ENCODE measurements around the gene TMEM267.
"Not testable (repeated sequence)": the region's sequence is repeated elsewhere in the genome, so short reads cannot be mapped to it uniquely, and the experiment has no call there.

TMEM267 gene

GRCh38 chr5:43484106-43484849 is 613 bp upstream of the TMEM267 start:
- DNase-seq (peak; percentile 86), ATAC-seq (peak; percentile 73)
- Mint-ChIP-seq H3K27ac (peak overlapping the region; percentile 99), H3K36me3 (ENCODE audit: low read depth) (peaks cover 28% of the 10 kb centered on the region), H3K4me1 (peaks cover 48% of the 10 kb centered on the region), H3K9me3 (no peaks in the 10 kb centered on the region), H3K4me3 (peak overlapping the region; percentile 95), H3K27me3 (peaks cover 2% of the 10 kb centered on the region)

- ATAC-seq (no peak), DNase-seq (no peak)
- Mint-ChIP-seq H3K36me3 (ENCODE audit: low read depth) (peaks cover 32% of the 10 kb centered on the region), H3K4me1 (peaks cover 48% of the 10 kb centered on the region), H3K27ac (peak overlapping the region; percentile 99), H3K27me3 (peaks cover 2% of the 10 kb centered on the region), H3K9me3 (no peaks in the 10 kb centered on the region), H3K4me3 (peak overlapping the region; percentile 95)
Measured at GRCh38 chr5:43482490-43483297, 971 bp downstream of the TMEM267 start.

GRCh38 chr5:43469671-43470391 is 13.8 kb downstream of the TMEM267 start:
- H3K4me3 Mint-ChIP-seq, result no peak overlapping the region
- DNase-seq (no peak), ATAC-seq (no peak)
- no peaks in the 10 kb centered on the region for H3K27me3 Mint-ChIP-seq
- H3K9me3 Mint-ChIP-seq, result peaks cover 32% of the 10 kb centered on the region
- no peak overlapping the region for H3K27ac Mint-ChIP-seq
- H3K36me3 Mint-ChIP-seq (ENCODE audit: low read depth), result peaks cover 86% of the 10 kb centered on the region
- peaks cover 14% of the 10 kb centered on the region for H3K4me1 Mint-ChIP-seq

- no peak overlapping the region for H3K4me3 Mint-ChIP-seq
- DNase-seq, result no peak
- peaks cover 75% of the 10 kb centered on the region for H3K36me3 Mint-ChIP-seq (ENCODE audit: low read depth)
- no peak overlapping the region for H3K27ac Mint-ChIP-seq
- peaks cover 1% of the 10 kb centered on the region for H3K4me1 Mint-ChIP-seq
- ATAC-seq, result no peak
- H3K9me3 Mint-ChIP-seq, result peaks cover 26% of the 10 kb centered on the region
- no peaks in the 10 kb centered on the region for H3K27me3 Mint-ChIP-seq
Measured at GRCh38 chr5:43467100-43467499, 16.6 kb downstream of the TMEM267 start.

GRCh38 chr5:43465455-43465854 is 18.2 kb downstream of the TMEM267 start:
- H3K36me3 Mint-ChIP-seq (ENCODE audit: low read depth), result peaks cover 64% of the 10 kb centered on the region
- not testable (repeated sequence) for H3K27me3 Mint-ChIP-seq, DNase-seq, H3K27ac Mint-ChIP-seq, H3K4me3 Mint-ChIP-seq, ATAC-seq, H3K4me1 Mint-ChIP-seq
- peaks cover 18% of the 10 kb centered on the region for H3K9me3 Mint-ChIP-seq

- no peaks in the 10 kb centered on the region for H3K27me3 Mint-ChIP-seq
- peaks cover 16% of the 10 kb centered on the region for H3K9me3 Mint-ChIP-seq
- ATAC-seq (no peak), DNase-seq (no peak)
- H3K36me3 Mint-ChIP-seq (ENCODE audit: low read depth), result peaks cover 57% of the 10 kb centered on the region
- no peak overlapping the region for H3K27ac Mint-ChIP-seq
- H3K4me3 Mint-ChIP-seq, result no peak overlapping the region
- no peaks in the 10 kb centered on the region for H3K4me1 Mint-ChIP-seq
Measured at GRCh38 chr5:43461066-43461465, 22.6 kb downstream of the TMEM267 start.

GRCh38 chr5:43456556-43456955 is 27.1 kb downstream of the TMEM267 start:
- ATAC-seq, result no peak
- DNase-seq, result no peak
- Mint-ChIP-seq H3K36me3 (ENCODE audit: low read depth) (peaks cover 68% of the 10 kb centered on the region), H3K9me3 (peaks cover 14% of the 10 kb centered on the region), H3K27me3 (no peaks in the 10 kb centered on the region), H3K4me1 (no peaks in the 10 kb centered on the region), H3K4me3 (no peak overlapping the region), H3K27ac (no peak overlapping the region)

- peaks cover 54% of the 10 kb centered on the region for H3K9me3 Mint-ChIP-seq
- not testable (repeated sequence) for DNase-seq, ATAC-seq, H3K4me1 Mint-ChIP-seq, H3K27ac Mint-ChIP-seq, H3K4me3 Mint-ChIP-seq, H3K27me3 Mint-ChIP-seq
- peaks cover 41% of the 10 kb centered on the region for H3K36me3 Mint-ChIP-seq (ENCODE audit: low read depth)
Measured at GRCh38 chr5:43441575-43441974, 42.1 kb downstream of the TMEM267 start.

- Mint-ChIP-seq H3K36me3 (ENCODE audit: low read depth) (peaks cover 4% of the 10 kb centered on the region), H3K27me3 (no peaks in the 10 kb centered on the region), H3K4me1 (no peaks in the 10 kb centered on the region), H3K9me3 (peaks cover 35% of the 10 kb centered on the region), H3K4me3 (no peak overlapping the region), H3K27ac (no peak overlapping the region)
- ATAC-seq (no peak), DNase-seq (no peak)
Measured at GRCh38 chr5:43437062-43437660, 46.5 kb downstream of the TMEM267 start.

GRCh38 chr5:43433382-43433781 is 50.3 kb downstream of the TMEM267 start:
- H3K36me3 Mint-ChIP-seq (ENCODE audit: low read depth), result no peaks in the 10 kb centered on the region

GRCh38 chr5:43432486-43433375 is 50.9 kb downstream of the TMEM267 start:
- no peaks in the 10 kb centered on the region for H3K4me1 Mint-ChIP-seq
- no peak overlapping the region for H3K4me3 Mint-ChIP-seq
- H3K27me3 Mint-ChIP-seq, result no peaks in the 10 kb centered on the region
- DNase-seq (no peak), ATAC-seq (no peak)
- no peak overlapping the region for H3K27ac Mint-ChIP-seq
- H3K9me3 Mint-ChIP-seq, result peaks cover 8% of the 10 kb centered on the region
- H3K36me3 Mint-ChIP-seq (ENCODE audit: low read depth), result no peaks in the 10 kb centered on the region

More at GRCh38 chr5:43433382-43433781, 50.3 kb downstream of the TMEM267 start:
- Mint-ChIP-seq H3K4me1 (no peaks in the 10 kb centered on the region), H3K4me3 (no peak overlapping the region), H3K9me3 (peaks cover 15% of the 10 kb centered on the region), H3K27ac (no peak overlapping the region), H3K27me3 (no peaks in the 10 kb centered on the region)
- ATAC-seq (no peak), DNase-seq (no peak)

GRCh38 chr5:43429706-43430105 is 54.0 kb downstream of the TMEM267 start:
- H3K27me3 Mint-ChIP-seq, result no peaks in the 10 kb centered on the region
- no peaks in the 10 kb centered on the region for H3K9me3 Mint-ChIP-seq
- DNase-seq, result no peak
- H3K36me3 Mint-ChIP-seq (ENCODE audit: low read depth), result no peaks in the 10 kb centered on the region
- no peak overlapping the region for H3K4me3 Mint-ChIP-seq
- H3K4me1 Mint-ChIP-seq, result no peaks in the 10 kb centered on the region
- ATAC-seq, result no peak
- no peak overlapping the region for H3K27ac Mint-ChIP-seq

- Mint-ChIP-seq H3K36me3 (ENCODE audit: low read depth) (no peaks in the 10 kb centered on the region), H3K4me1 (no peaks in the 10 kb centered on the region), H3K27me3 (no peaks in the 10 kb centered on the region), H3K9me3 (no peaks in the 10 kb centered on the region), H3K4me3 (no peak overlapping the region), H3K27ac (no peak overlapping the region)
- no peak for ATAC-seq
- DNase-seq, result no peak
Measured at GRCh38 chr5:43429016-43429415, 54.6 kb downstream of the TMEM267 start.

Data from activated naive CD8-positive, alpha-beta T cell treated with anti-CD3 and anti-CD28 coated beads, Interleukin-2, amount 50 U/mL, for 24 hours (primary cell).